ENCODE data around the gene EYA3. TPM values are rescaled to one million over a fixed set of nuclear protein-coding genes. Genes with fewer than 3 reads are reported as not detected.
A peak's percentile ranks its signal among the peaks of the same experiment; 100 is the strongest.

EYA3 gene
- total RNA-seq, 1 experiment from 2014 or later: 15.2 TPM

DNA sequence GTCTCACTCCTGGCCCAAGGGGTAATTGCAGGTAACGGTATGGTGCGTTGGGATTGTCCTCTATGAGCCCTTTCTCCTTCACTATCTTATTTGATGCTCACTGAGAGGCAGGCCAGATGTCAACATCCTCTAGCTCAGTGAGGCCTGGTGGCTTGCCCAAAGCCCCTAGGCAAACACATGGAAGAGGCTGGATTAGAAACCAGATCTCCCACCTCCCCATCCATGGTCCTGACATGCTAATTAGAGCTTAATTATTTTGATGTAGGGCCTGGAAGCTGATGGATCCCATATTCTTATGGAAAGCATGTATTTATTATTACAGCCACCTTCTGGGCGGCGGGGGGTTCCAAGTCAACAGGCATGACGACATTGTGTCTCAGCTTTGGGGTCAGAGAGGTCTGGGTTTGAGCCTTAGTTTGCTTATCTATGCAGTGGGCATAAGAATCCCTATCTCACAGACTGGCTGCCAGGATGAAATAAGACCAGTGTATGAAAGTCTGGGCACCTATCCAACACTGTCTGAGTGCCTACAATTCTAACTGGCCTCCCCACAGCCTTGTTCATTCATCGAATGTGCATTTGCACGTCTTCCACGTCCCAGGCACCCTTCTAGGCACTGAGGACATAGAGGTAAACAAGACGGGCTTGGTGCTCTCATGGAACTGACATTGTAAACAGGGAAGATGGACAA lies 147.4 kb downstream of the EYA3 start:
- no peak for DNase-seq (ENCODE audit: low read depth)

- DNase-seq (ENCODE audit: low read depth): peak; percentile 47
Measured at GRCh38 chr1:27940297-27940696, 148.1 kb downstream of the EYA3 start.

DNA sequence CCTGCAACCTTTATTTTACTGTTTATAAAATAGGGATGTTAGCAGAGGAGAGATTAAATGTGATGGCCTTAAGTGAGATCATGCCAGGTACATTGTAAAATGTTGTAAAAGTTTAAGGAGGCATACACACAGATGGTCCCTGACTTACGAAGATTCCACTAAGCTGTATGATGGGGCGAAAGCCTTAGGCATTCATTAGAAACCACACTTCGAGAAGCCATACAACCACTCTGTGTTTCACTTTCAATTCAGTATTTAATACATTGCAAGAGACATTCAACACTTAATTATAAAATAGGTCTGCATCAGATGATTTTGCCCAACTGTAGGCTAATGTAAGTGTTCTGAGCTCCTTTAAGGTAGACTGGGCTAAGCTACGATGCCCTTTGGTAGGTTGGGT lies 149.9 kb downstream of the EYA3 start:
- no peak for DNase-seq (ENCODE audit: low read depth)

DNA sequence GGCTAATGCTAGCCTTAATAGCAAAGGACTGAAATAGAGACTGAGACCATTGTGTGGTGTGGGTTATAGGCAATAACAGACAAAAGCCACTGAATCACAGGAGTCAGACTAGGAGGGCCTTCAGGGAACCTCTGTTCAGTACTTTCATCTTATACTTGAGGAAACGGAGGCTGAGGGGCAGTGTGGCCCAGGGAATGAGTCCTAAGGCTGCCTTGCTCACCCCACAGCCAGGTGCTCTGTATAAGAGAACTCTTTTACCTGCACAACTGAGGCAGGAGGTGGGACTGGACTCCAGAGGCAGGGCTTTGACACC lies 150.9 kb downstream of the EYA3 start:
- no peak for DNase-seq (ENCODE audit: low read depth)

DNA sequence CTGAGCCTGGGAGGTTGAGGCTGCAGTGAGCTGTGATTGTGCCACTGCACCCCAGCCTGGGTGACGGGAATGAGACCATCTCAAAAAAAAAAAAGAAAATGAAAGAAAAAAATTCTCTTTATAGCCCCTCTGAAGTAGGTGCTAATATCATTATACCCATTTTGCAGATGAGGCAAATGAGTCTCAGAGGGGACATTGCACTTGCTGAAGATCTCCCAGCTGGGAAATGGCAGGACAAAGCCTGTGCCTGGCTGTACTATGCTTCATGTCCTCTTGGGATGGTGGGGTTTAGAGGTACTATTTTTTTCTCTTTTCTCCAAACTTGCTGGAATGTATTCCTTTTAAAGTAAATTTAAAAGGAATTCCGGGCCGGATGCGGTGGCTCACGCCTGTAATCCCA lies 152.0 kb downstream of the EYA3 start:
- DNase-seq (ENCODE audit: low read depth): no peak

GRCh38 chr1:27935721-27936120 lies 152.7 kb downstream of the EYA3 start:
- no peak for DNase-seq (ENCODE audit: low read depth)

DNA sequence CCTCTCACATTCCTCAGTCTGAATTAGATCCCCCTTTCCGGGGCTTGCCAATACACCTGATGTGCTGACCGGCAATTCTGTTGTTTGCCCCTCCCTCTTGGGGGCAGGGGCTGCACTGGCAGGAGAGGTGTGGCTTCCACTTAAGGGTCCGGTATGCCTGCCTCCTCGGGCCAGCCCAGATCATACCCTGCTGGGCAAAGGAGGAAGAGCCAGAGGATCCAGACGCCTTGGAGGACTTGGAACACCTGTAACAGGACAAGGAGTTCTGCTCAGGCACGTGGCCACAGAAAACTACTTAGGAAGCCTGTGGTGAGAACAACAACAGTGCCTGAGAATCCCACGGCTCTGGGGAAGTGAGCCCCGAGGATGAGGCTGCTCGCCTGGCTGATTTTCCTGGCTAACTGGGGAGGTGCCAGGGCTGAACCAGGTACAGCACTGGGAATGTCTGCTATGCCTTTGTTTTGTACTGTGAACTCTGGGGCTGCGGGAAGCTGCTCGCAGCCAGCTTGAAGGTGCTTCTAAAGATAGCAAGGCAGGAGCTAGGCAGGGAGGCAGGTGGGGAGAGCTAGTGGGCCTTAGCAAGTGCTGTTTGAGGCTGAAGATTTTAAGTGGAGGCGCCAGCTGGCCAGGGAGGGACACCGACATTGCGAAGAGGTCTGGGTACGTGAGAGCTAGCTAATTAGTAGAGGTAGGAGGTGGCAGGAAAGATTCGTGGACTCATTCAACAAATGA lies 153.4 kb downstream of the EYA3 start, which contains the start of gene SMPDL3B:
TSS of gene SMPDL3B (plus strand) at position 183 of the 732 bp plus-strand sequence. CDS start at position 367, 184 bp downstream.
- no peak for DNase-seq (ENCODE audit: low read depth)

DNA sequence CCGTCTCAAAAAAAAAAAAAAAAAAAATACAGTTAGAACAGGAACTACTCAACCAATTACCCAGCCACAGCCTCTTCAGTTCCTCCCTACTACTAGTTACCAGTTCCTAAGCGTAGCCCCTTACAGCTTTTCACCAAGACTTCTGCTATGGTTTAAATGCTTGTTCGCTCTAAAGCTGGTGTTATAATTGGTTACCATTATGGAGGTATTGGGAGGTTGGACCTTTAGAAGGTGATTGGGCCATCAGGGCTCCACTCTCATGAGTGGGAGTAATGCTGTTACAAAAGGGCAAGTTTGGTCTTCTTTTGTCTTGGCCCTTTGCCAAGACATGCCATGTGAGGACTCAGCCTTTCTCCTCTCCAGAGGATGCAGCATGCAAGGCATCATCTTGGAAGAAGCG lies 156.7 kb downstream of the EYA3 start:
- no peak for DNase-seq (ENCODE audit: low read depth)

DNA sequence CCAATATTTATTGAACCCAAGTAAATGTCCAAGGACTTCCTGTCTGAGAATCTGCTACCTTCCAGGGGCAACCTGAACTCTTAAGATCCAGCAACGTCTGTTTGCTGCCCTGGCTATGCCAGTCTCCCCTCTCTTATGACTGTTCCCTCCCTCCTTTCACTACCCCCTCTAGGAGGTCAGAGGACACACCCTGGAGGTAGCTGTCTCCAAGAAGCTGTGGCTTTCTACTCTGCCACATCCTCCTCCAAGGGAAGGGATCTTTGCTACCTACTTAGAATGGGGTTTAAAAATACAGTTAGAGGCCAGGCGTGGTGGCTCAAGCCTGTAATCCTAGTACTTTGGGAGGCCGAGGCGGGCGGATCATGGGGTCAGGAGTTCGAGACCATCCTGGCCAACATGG lies 157.2 kb downstream of the EYA3 start:
- DNase-seq (ENCODE audit: low read depth): no peak

- DNase-seq (ENCODE audit: low read depth): no peak
Measured at GRCh38 chr1:27928216-27928954, 160.0 kb downstream of the EYA3 start.

- DNase-seq (ENCODE audit: low read depth): no peak
Measured at GRCh38 chr1:27922272-27922671, 166.1 kb downstream of the EYA3 start.

Other genes with a start within 250 kb of the EYA3 start
- gene THEMIS2, start 216.1 kb downstream of the EYA3 start, total RNA-seq (2014; rRNA removed): 11.8 and 12.7 TPM in 2 replicates
- 72.9 and 79.7 TPM in 2 replicates for gene RPA2, start 174.0 kb downstream of the EYA3 start, total RNA-seq (2014; rRNA removed)
- gene SMPDL3B, start 153.6 kb downstream of the EYA3 start, total RNA-seq (2014; rRNA removed): not detected in 2 replicates
- 6.1 and 6.5 TPM in 2 replicates for gene XKR8, start 128.6 kb downstream of the EYA3 start, total RNA-seq (2014; rRNA removed)
- gene PTAFR, start 88.1 kb upstream of the EYA3 start, total RNA-seq (2014; rRNA removed): under 0.01 TPM in 1 of 2 replicates, not detected in the other
- gene DNAJC8, start 144.4 kb upstream of the EYA3 start, total RNA-seq (2014; rRNA removed): 98.7 and 101 TPM in 2 replicates
- gene ATP5IF1, start 147.5 kb upstream of the EYA3 start, total RNA-seq (2014; rRNA removed): 183 and 197 TPM in 2 replicates
- 17.4 and 18.9 TPM in 2 replicates for gene SESN2, start 170.9 kb upstream of the EYA3 start, total RNA-seq (2014; rRNA removed)
- 18.4 and 19.2 TPM in 2 replicates for gene MED18, start 240.4 kb upstream of the EYA3 start, total RNA-seq (2014; rRNA removed)

Measured in LHCN-M2 (cell line).